IMR-90 (cell line): ENCODE results near the gene HIVEP3. TPM values are rescaled to one million over a fixed set of nuclear protein-coding genes. Genes with fewer than 3 reads are reported as not detected.

ENCODE experiments used
- ATAC-seq: fragments of 200-7000 bp; cut with Tn5 transposase; 2 replicates; pipeline ENCODE4 v1.9.1; 2020; ENCODE audit warnings: low read depth, mild to moderate bottlenecking, moderate library complexity
- BruUV-seq: library from RNA; stranded (reverse); fragments of 400-500 nt; replicated peaks from 2 replicates; lab custom pipeline; 2021; lab: Mats Ljungman, UMichigan
- CTCF ChIA-PET: fragments of 300-600 bp; formaldehyde crosslinking; extraction: SDS; loops from one replicate; lab custom pipeline; 2021; ENCODE audit warnings: antibody characterized with exemption; lab: Yijun Ruan, JAX
- POLR2A ChIA-PET: fragments of 300-600 bp; sonication (Branson Sonifier 250); formaldehyde crosslinking; loops from one replicate; lab custom pipeline; 2022; ENCODE audit warnings: antibody characterized with exemption; ENCODE audit not compliant: unreplicated experiment; lab: Charles Lee
- DNase-seq: peaks from one replicate; pipeline ENCODE4 v3.0.0; 2013
- H2AFZ ChIP-seq: replicated peaks from 2 replicates; pipeline ENCODE3; 2013; ENCODE audit warnings: low read length, mild to moderate bottlenecking; ENCODE audit not compliant: poor library complexity
- H2AK5ac ChIP-seq: 2 replicates; pipeline ENCODE4 v1.6.1; 2013; ENCODE audit warnings: low read depth, low read length, inconsistent platforms
- H2AK9ac ChIP-seq: replicated peaks from 2 replicates; pipeline ENCODE3; 2013; ENCODE audit warnings: mild to moderate bottlenecking, low read depth, low read length, moderate library complexity; ENCODE audit not compliant: poor library complexity
- H2BK120ac ChIP-seq: 2 replicates; pipeline ENCODE4 v1.6.1; 2013; ENCODE audit warnings: low read depth, low read length, inconsistent platforms
- H2BK15ac ChIP-seq: 3 replicates; pipeline ENCODE4 v1.6.1; 2013; ENCODE audit warnings: low read depth, low read length, inconsistent platforms
- H2BK20ac ChIP-seq: 2 replicates; pipeline ENCODE4 v1.6.1; 2013; ENCODE audit warnings: low read depth, mild to moderate bottlenecking, inconsistent platforms, low read length, moderate library complexity
- H2BK5ac ChIP-seq: 2 replicates; pipeline ENCODE4 v1.6.1; 2013; ENCODE audit warnings: mild to moderate bottlenecking, low read depth, low read length, inconsistent platforms; ENCODE audit not compliant: poor library complexity, severe bottlenecking
- H3K14ac ChIP-seq: replicated peaks from 2 replicates; pipeline ENCODE4 v1.6.1; 2013; ENCODE audit warnings: low read depth, low read length, inconsistent platforms
- H3K18ac ChIP-seq: 2 replicates; pipeline ENCODE4 v1.6.1; 2013; ENCODE audit warnings: low read depth, low read length, control low read depth
- H3K23ac ChIP-seq: 2 replicates; pipeline ENCODE4 v1.6.1; 2013; ENCODE audit warnings: low read depth, low read length, inconsistent platforms
- H3K27ac ChIP-seq: 2 replicates; pipeline ENCODE4 v1.5.1; 2013; ENCODE audit warnings: mild to moderate bottlenecking, control low read depth, low read length; ENCODE audit not compliant: insufficient read depth
- H3K27me3 ChIP-seq: 2 replicates; pipeline ENCODE4 v1.6.1; 2013; ENCODE audit warnings: low read length; ENCODE audit not compliant: control insufficient read depth, insufficient read depth
- H3K36me3 ChIP-seq: 2 replicates; pipeline ENCODE4 v1.6.1; 2013; ENCODE audit warnings: low read length, mixed read lengths; ENCODE audit not compliant: control insufficient read depth, insufficient read depth
- H3K4ac ChIP-seq: 2 replicates; pipeline ENCODE4 v1.6.1; 2013; ENCODE audit warnings: low read depth, low read length, inconsistent platforms
- H3K4me1 ChIP-seq: 2 replicates; pipeline ENCODE4 v1.6.1; 2013; ENCODE audit warnings: low read length, mixed read lengths; ENCODE audit not compliant: control insufficient read depth, insufficient read depth
- H3K4me2 ChIP-seq: 2 replicates; pipeline ENCODE4 v1.6.1; 2013; ENCODE audit warnings: low read depth, mild to moderate bottlenecking, control low read depth, low read length, moderate library complexity
- H3K4me3 ChIP-seq: 2 replicates; pipeline ENCODE4 v1.5.1; 2013; ENCODE audit warnings: low read depth, mild to moderate bottlenecking, control low read depth, low read length, moderate library complexity; ENCODE audit not compliant: insufficient read depth
- H3K56ac ChIP-seq: 2 replicates; pipeline ENCODE4 v1.6.1; 2013; ENCODE audit warnings: low read length, inconsistent platforms; ENCODE audit not compliant: insufficient read depth; ENCODE audit errors: extremely low read depth
- H3K79me1 ChIP-seq, 2 experiments: 2 replicates each; pipeline ENCODE4 v1.6.1; 2013; ENCODE audit warnings: low read length in 2 of 2, inconsistent platforms in 1 of 2, low read depth in 1 of 2
- H3K9ac ChIP-seq: 2 replicates; pipeline ENCODE4 v1.6.1; 2013; ENCODE audit warnings: low read depth, low read length, control low read depth
- H3K9me1 ChIP-seq: 2 replicates; pipeline ENCODE4 v1.6.1; 2013; ENCODE audit warnings: low read length, inconsistent platforms; ENCODE audit not compliant: insufficient read depth
- H3K9me3 ChIP-seq: 2 replicates; pipeline ENCODE4 v1.6.1; 2013; ENCODE audit warnings: low read length; ENCODE audit not compliant: control insufficient read depth, insufficient read depth
- H4K20me1 ChIP-seq: 2 replicates; pipeline ENCODE4 v1.6.1; 2013; ENCODE audit warnings: low read length, inconsistent platforms; ENCODE audit not compliant: insufficient read depth
- H4K5ac ChIP-seq: 2 replicates; pipeline ENCODE4 v1.6.1; 2013; ENCODE audit warnings: mild to moderate bottlenecking, low read depth, low read length, control low read depth
- H4K8ac ChIP-seq, 2 experiments: 2 replicates each; pipeline ENCODE4 v1.6.1; 2013; ENCODE audit warnings: low read depth in 2 of 2, low read length in 2 of 2, control low read depth in 1 of 2, inconsistent platforms in 1 of 2
- H4K91ac ChIP-seq: 2 replicates; pipeline ENCODE4 v1.6.1; 2013; ENCODE audit warnings: low read depth, low read length, inconsistent platforms; ENCODE audit not compliant: insufficient read depth
- BHLHE40 ChIP-seq: fragments of 150-350 bp; IDR thresholded peaks from 2 replicates; pipeline ENCODE4 v1.6.1; 2016; ENCODE audit warnings: mild to moderate bottlenecking, low read depth, low read length
- CEBPB ChIP-seq: IDR thresholded peaks from 2 replicates; pipeline ENCODE4 v1.6.1; 2012; ENCODE audit warnings: low read depth, low read length, improper control_type of control experiment
- FOS ChIP-seq: fragments of 150-350 bp; IDR thresholded peaks from 2 replicates; pipeline ENCODE4 v1.6.1; 2016; ENCODE audit warnings: low read depth, low read length
- MAFK ChIP-seq: IDR thresholded peaks from 2 replicates; pipeline ENCODE4 v1.6.1; 2012; ENCODE audit warnings: low read depth, low read length, improper control_type of control experiment
- MAZ ChIP-seq: IDR thresholded peaks from 2 replicates; pipeline ENCODE4 v1.6.1; 2012; ENCODE audit warnings: low read depth, mild to moderate bottlenecking, low read length, improper control_type of control experiment, moderate library complexity, borderline replicate concordance
- NFE2L2 ChIP-seq: fragments of 150-350 bp; IDR thresholded peaks from 2 replicates; pipeline ENCODE4 v1.6.1; 2016; ENCODE audit warnings: low read depth, mild to moderate bottlenecking, low read length
- RAD21 ChIP-seq: IDR thresholded peaks from 2 replicates; pipeline ENCODE4 v1.6.1; 2012; ENCODE audit warnings: low read length, improper control_type of control experiment
- RCOR1 ChIP-seq: IDR thresholded peaks from 2 replicates; pipeline ENCODE4 v1.6.1; 2012; ENCODE audit warnings: mild to moderate bottlenecking, low read length, improper control_type of control experiment; ENCODE audit not compliant: insufficient replicate concordance
- WGBS, 2 experiments: methylation state at CpG; one replicate each; pipeline versions ENCODE4 v1.1.5 to v1.1.7; 2013; ENCODE audit warnings: missing lambda C conversion rate in 2 of 2; ENCODE audit not compliant: insufficient read length in 1 of 2; ENCODE audit errors: extremely low coverage in 2 of 2; 5-methylcytosine and 5-hydroxymethylcytosine counted together
- dilution Hi-C: fragments of 300-500 bp; cut with HindIII; formaldehyde crosslinking; loops from one replicate; pipeline ENCODE4 v1.14.3; 2018; ENCODE audit warnings: low sequenced_read_pairs; ENCODE audit not compliant: unreplicated experiment
- in situ Hi-C: fragments of 300-500 bp; cut with MboI; formaldehyde crosslinking; loops from 3 replicates; pipeline ENCODE4 v1.14.3; 2019; ENCODE audit warnings: low sequenced_read_pairs, inconsistent platforms, mixed read lengths
- intact Hi-C: fragments of 100-400 bp; cut with micrococcal nuclease; formaldehyde crosslinking; loops from 2 replicates; pipeline ENCODE4 v1.10.0; 2022
- polyA plus RNA-seq, 3 experiments: library from polyadenylated mRNA; depleted of rRNA; stranded (reverse); fragments of >200 nt; gene quantifications; 2 replicates each; pipeline ENCODE4 v1.2.3, GENCODE V29; 2012; ENCODE audit warnings: low replicate concordance in 1 of 3
- total RNA-seq: library from RNA; depleted of rRNA; stranded (reverse); fragments of >200 nt; gene quantifications from 2 replicates; pipeline ENCODE4 v1.2.3, GENCODE V29; 2012
- TF ChIP-seq, protein P1 (sequence below): fragments of 150-350 bp; IDR thresholded peaks from 2 replicates; pipeline ENCODE4 v1.6.1; 2017; ENCODE audit warnings: mild to moderate bottlenecking, antibody characterized with exemption, low read length, low read depth

The HIVEP3 gene
- total and polyA plus RNA-seq, 2 of the 4 experiments (the other 2 are of a cell fraction) = 1.4 to 4.0 TPM

DNA sequence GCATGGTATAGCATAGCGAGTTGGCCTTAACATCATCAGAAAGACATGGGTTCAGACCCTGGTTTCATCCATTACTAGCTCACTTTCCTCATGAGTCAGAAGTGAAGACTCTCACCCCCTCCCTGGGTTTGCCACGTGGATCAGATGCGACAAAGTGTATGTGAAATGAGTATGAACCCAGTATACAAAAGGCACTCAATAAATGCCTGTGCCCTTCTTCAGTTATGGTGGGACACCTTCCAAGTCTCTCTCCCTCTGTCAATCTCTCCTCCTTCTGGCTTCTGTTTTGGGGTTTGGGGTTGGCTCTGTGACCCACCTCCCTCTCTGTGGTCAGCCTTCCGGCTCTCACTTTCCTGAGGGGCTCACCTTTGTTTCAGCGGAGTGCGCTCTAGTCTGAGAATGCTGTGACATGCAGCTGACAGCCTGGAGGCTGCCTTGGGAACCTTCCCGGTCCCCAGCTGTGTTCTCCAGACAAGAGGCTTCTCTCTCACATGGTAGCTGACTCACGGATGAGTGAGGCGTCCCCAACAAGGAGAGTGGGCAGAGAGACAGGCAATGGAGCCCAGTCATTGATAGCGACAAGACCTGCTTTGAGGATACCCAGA is 279.3 kb downstream of the HIVEP3 start:
- no peaks in the 10 kb centered on the region for H4K20me1 ChIP-seq
- peak overlapping the region; percentile 47 to 70 for H4K8ac ChIP-seq
- H3K56ac ChIP-seq = no peak overlapping the region
- DNase-seq (peak; percentile 90), ATAC-seq (peak; percentile 91)
- TF ChIP-seq CEBPB = no peak
- no peak for TF ChIP-seq MAFK
- TF ChIP-seq FOS = peak; percentile 76
- no peak for TF ChIP-seq RCOR1
- TF ChIP-seq BHLHE40 = 0 out of 2 replicates have a peak, but pooled peaks have one; percentile 9
- TF ChIP-seq, protein P1, sequence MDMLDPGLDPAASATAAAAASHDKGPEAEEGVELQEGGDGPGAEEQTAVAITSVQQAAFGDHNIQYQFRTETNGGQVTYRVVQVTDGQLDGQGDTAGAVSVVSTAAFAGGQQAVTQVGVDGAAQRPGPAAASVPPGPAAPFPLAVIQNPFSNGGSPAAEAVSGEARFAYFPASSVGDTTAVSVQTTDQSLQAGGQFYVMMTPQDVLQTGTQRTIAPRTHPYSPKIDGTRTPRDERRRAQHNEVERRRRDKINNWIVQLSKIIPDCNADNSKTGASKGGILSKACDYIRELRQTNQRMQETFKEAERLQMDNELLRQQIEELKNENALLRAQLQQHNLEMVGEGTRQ = peak; percentile 36
- TF ChIP-seq MAZ = peak; percentile 56; the same call in 1 of the 2 replicates
- peak; percentile 36; the same call in 1 of the 2 replicates for TF ChIP-seq NFE2L2
- TF ChIP-seq RAD21 = 0 out of 2 replicates have a peak, but pooled peaks have one; percentile 17
- H2BK15ac ChIP-seq = peak overlapping the region; percentile 2; the same call in 1 of the 3 replicates
- H2BK20ac ChIP-seq = peak overlapping the region; percentile 69; the same call in 1 of the 2 replicates
- peak overlapping the region; percentile 71 for H3K4ac ChIP-seq
- no peaks in the 10 kb centered on the region for H3K27me3 ChIP-seq
- H3K9ac ChIP-seq = no peak overlapping the region; the same call in 1 of the 2 replicates
- H2AFZ ChIP-seq = peak overlapping the region; percentile 71
- BruUV-seq = no TSS peak
- no peaks in the 10 kb centered on the region for H3K9me3 ChIP-seq
- peak overlapping the region; percentile 15; the same call in 1 of the 2 replicates for H4K91ac ChIP-seq
- peak overlapping the region; percentile 13; the same call in 1 of the 2 replicates for H3K27ac ChIP-seq
- 0 out of 2 replicates have a peak overlapping the region, but pooled peaks have one; percentile 27 for H3K4me2 ChIP-seq
- intact Hi-C loops (no loop called here), in situ Hi-C loops (no loop called here), dilution Hi-C loops (no loop called here)
- H3K14ac ChIP-seq = peak overlapping the region; percentile 13; the same call in 1 of the 2 replicates
- H2AK9ac ChIP-seq = no peak overlapping the region
- H2BK120ac ChIP-seq = peak overlapping the region; percentile 57
- peak overlapping the region; percentile 10; the same call in 1 of the 2 replicates for H4K5ac ChIP-seq
- no peaks in the 10 kb centered on the region for H3K36me3 ChIP-seq
- no peak overlapping the region for H3K4me3 ChIP-seq
- peak overlapping the region; percentile 44; the same call in 1 of the 2 replicates for H2AK5ac ChIP-seq
- WGBS, 2 experiments = 47% methylated on average over 4 of the region's 10 CpGs; no CpG with 5 or more reads in 1 of the 2 experiments
- peaks cover 11% of the 10 kb centered on the region for H3K4me1 ChIP-seq
- H3K9me1 ChIP-seq = peaks cover 26% of the 10 kb centered on the region
- peak overlapping the region; percentile 47; the same call in 1 of the 2 replicates for H3K23ac ChIP-seq
- peak overlapping the region; percentile 37; the same call in 1 of the 2 replicates for H3K18ac ChIP-seq
- H2BK5ac ChIP-seq = peak overlapping the region; percentile 57
- peaks cover 15 to 25% of the 10 kb centered on the region in 2 experiments; a peak in 3 of 4 replicates for H3K79me1 ChIP-seq
- ChIA-PET POLR2A (no interaction called here), CTCF (interaction anchor here (0.9 kb wide), 1 partner anchor 9 kb away, joined by 3 read pairs; no protein-coding TSS in a partner anchor)
